CD4-positive, alpha-beta T cell treated with Interleukin-2 at 100 ng/mL for 4 hours (primary cell): ENCODE data around the gene MARK3.
A peak's percentile ranks its signal among the peaks of the same experiment; 100 is the strongest.
"Not testable (repeated sequence)": the region's sequence is repeated elsewhere in the genome, so short reads cannot be mapped to it uniquely, and the experiment has no call there.

Experiments used
- DNase-seq: peaks from one replicate; pipeline ENCODE4 v3.0.0-alpha.2; 2020; ENCODE audit warnings: low spot score

Gene MARK3

GRCh38 chr14:103491691-103492090 lies 106.5 kb downstream of the MARK3 start:
- no peak for DNase-seq

- DNase-seq: no peak
Measured at GRCh38 chr14:103492156-103492925, 107.1 kb downstream of the MARK3 start.

GRCh38 chr14:103495854-103496253 lies 110.6 kb downstream of the MARK3 start:
- DNase-seq: no peak

DNA sequence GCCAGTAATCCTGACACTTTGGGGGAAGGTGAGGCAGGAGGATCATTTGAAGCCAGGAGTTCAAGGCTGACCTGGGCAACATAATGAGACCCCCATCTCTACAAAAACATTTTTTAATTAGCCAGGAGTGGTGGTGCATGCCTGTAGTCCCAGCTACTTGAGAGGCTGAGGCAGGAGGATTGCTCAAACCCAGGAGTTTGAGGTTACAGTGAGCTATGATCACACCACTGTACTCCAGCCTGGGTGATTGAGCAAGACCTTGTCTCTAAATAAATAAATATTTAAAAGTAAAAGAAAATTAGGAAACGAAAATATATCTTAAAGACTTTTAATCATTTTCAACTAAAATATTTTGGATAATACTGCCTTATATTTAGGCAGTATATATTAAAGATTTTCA lies 111.6 kb downstream of the MARK3 start:
- DNase-seq: no peak

DNA sequence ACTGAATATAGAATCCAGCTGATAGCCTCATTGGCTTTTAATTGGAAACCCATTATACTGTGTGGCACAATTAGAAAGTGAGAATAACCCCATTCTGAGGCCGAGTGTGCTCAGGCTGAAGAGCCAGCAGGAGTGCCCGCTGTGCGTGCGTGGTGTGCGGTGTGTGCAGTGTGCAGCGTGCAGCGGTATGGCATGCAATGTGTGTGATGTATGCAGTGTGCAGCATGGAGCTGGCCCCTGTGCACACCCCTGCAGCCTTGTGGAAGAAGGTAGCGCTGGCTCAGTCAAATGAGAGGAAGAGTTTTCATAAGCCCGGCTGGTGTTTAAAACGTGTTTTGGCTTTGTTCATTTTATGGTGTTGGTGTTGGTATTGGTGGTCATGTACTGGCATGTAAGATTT lies 114.5 kb downstream of the MARK3 start:
- DNase-seq: no peak

GRCh38 chr14:103500148-103500990 lies 115.2 kb downstream of the MARK3 start:
- peak; percentile 75 for DNase-seq

GRCh38 chr14:103501041-103501870 lies 116.0 kb downstream of the MARK3 start:
- no peak for DNase-seq

DNA sequence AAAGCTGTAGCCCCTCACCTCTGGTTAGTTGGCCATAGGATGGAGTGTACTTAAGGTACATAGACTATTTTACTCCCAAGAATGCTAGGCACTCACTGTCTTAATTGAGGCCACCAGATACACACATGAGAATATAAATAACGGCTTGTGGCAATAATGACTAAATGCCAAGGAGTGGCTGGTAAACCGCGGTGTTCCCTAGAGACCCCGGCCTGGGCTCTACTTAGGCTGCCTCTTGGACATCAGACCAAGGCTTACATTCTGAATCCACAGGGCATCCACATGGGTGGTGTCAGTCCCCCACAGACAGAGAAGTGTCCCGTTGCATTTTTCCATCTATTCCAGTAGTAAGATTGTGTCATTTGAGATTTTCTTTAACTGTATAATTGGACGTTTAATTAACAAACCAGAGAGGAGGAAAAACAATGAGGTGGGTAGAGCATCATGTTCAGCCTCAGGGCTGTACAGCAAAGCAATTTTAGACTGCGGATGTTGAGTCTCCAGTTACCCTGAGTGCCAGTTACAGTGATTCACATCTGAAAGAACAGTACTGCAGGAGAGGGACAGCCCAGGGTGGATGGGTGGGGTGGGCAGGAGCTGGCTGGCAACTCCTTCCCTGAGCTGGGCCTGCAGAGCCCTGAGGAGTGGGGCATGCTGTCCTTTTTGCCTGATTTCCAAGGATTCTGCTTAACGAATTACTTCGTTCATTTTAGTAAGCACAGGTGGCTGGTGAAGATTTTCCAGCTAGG lies 116.9 kb downstream of the MARK3 start:
- DNase-seq: no peak

- DNase-seq: no peak
Measured at GRCh38 chr14:103502877-103503276, 117.7 kb downstream of the MARK3 start.

GRCh38 chr14:103503296-103503695 lies 118.1 kb downstream of the MARK3 start:
- DNase-seq: no peak

GRCh38 chr14:103504991-103505565 lies 119.9 kb downstream of the MARK3 start:
- DNase-seq: no peak

DNA sequence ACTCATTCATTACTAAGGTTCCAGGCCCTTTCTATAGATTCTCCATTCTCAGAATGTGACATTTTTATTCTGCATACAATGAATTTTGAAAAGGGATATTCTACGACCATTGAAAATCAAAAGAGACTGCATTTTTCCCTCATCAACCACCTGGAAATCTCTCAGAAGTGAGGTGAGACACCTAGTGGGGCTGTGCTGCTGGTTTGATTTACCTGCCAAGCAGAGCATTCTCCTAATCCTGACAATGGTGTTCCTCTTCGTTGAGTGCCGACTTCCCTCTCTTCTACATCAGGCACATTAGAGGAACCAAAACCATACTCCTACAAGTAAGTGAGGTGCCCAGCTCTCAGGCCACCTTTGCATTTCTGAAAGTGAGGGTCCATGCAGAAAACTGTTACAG lies 122.5 kb downstream of the MARK3 start:
- DNase-seq: no peak

GRCh38 chr14:103508521-103509329 lies 123.5 kb downstream of the MARK3 start:
- DNase-seq: no peak

DNA sequence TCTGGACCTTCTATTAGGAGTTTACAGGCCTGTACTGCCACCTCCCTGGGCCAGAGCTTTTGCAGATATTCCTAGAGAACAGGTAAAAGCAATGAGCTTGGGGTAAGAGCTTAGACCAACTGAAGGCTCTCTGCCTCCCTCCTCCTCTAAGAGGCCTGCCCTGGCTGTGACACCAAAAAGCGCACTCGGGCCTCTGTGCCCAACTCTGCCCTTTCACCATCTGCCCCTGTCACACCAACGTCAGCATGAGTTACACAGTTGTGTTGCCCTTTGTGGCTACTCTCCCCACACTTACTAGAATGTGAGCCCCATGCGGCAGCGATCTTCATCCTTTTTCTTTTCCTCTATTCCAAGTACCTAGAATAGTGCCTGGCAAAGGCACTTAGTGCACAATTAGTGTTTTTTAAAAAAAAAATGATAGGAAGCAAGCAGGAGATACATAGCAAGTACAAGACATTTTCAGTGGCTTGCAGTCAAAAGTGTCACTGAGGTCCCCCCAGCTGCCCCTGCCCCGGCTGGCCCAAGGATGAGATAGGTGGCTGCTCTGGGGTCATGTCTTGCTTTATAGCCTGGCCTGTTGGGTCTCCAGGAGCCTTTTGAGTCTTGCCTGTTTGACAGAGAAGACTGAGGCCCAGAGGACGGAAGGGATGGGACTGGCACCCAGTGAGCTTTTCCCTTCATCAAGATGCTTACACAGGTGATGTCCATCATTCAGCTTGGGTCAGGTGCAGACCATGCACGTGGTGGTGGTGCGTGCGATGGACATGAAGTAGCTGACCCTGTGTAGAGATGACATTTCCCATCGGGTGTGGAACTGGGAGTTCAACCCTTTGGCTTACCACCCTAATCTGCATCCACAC lies 124.9 kb downstream of the MARK3 start:
- DNase-seq: no peak

- no peak for DNase-seq
Measured at GRCh38 chr14:103510724-103511693, 125.8 kb downstream of the MARK3 start.

GRCh38 chr14:103512180-103512579 lies 127.0 kb downstream of the MARK3 start:
- DNase-seq: not testable (repeated sequence)

GRCh38 chr14:103512701-103513611 lies 127.7 kb downstream of the MARK3 start:
- no peak for DNase-seq
